Fibroblast of lung (primary cell): Measurements from ENCODE around the gene FAAP100. TPM values are rescaled to one million over a fixed set of nuclear protein-coding genes. Genes with fewer than 3 reads are reported as not detected.

Experiments
- DNase-seq, 2 donors: peaks; one replicate each; pipeline versions ENCODE4 v3.0.0 to v3.0.0-alpha.2; 2010; ENCODE audit warnings: low read depth in 2 of 2
- H2AFZ ChIP-seq: 2 replicates; pipeline ENCODE4 v1.5.1; 2012; ENCODE audit warnings: low read length, control low read depth, inconsistent platforms
- H3K27ac ChIP-seq: 2 replicates; pipeline ENCODE4 v1.5.1; 2011; ENCODE audit warnings: low read length, control low read depth; ENCODE audit not compliant: insufficient read depth
- H3K27me3 ChIP-seq: 2 replicates; pipeline ENCODE4 v1.5.1; 2011; ENCODE audit warnings: mild to moderate bottlenecking, low read length; ENCODE audit not compliant: control insufficient read depth, insufficient read depth
- H3K36me3 ChIP-seq: 2 replicates; pipeline ENCODE4 v1.5.1; 2011; ENCODE audit warnings: low read length; ENCODE audit not compliant: control insufficient read depth, insufficient read depth
- H3K4me1 ChIP-seq: 2 replicates; pipeline ENCODE4 v1.5.1; 2011; ENCODE audit warnings: low read length; ENCODE audit not compliant: control insufficient read depth, insufficient read depth; ENCODE audit errors: extremely low read depth
- H3K4me2 ChIP-seq: 2 replicates; pipeline ENCODE4 v1.5.1; 2011; ENCODE audit warnings: low read length, control low read depth; ENCODE audit not compliant: insufficient read depth; ENCODE audit errors: extremely low read depth
- H3K4me3 ChIP-seq, 4 experiments: fragments of 200-600 bp in 1 of 4; sonication (generic) in 1 of 4; replicated peaks in 1 of 4; 2 replicates each; pipeline ENCODE4 v1.5.1; 2011 to 2016; ENCODE audit warnings: low read length in 4 of 4, low read depth in 3 of 4, mild to moderate bottlenecking in 3 of 4, control low read depth in 2 of 4, inconsistent platforms in 1 of 4, mixed read lengths in 1 of 4; ENCODE audit not compliant: insufficient read depth in 1 of 4; ENCODE audit errors: control extremely low read depth in 1 of 4
- H3K79me2 ChIP-seq: 2 replicates; pipeline ENCODE4 v1.5.1; 2012; ENCODE audit warnings: mild to moderate bottlenecking, low read length, inconsistent platforms; ENCODE audit not compliant: control insufficient read depth, insufficient read depth
- H3K9ac ChIP-seq: 2 replicates; pipeline ENCODE4 v1.5.1; 2011; ENCODE audit warnings: mild to moderate bottlenecking, low read length, control low read depth; ENCODE audit not compliant: insufficient read depth
- H3K9me3 ChIP-seq: 2 replicates; pipeline ENCODE4 v1.5.1; 2012; ENCODE audit warnings: low read depth, low read length; ENCODE audit not compliant: control insufficient read depth, insufficient read depth
- H4K20me1 ChIP-seq: 2 replicates; pipeline ENCODE4 v1.5.1; 2011; ENCODE audit warnings: low read length; ENCODE audit not compliant: control insufficient read depth, insufficient read depth; ENCODE audit errors: extremely low read depth
- EZH2 ChIP-seq: IDR thresholded peaks from 2 replicates; pipeline ENCODE4 v1.5.1; 2012; ENCODE audit warnings: low read length, control low read depth, mild to moderate bottlenecking; ENCODE audit errors: missing control alignments
- polyA plus RNA-seq, 2 donors: library from polyadenylated mRNA; depleted of rRNA in 1 of 2; stranded (reverse) in 1 of 2; unstranded in 1 of 2; fragments of >200 nt; gene quantifications; 2 replicates each; pipeline ENCODE4 v1.2.1, GENCODE V29; 2011 to 2012; ENCODE audit warnings: missing spikeins in 1 of 2
- total RNA-seq: library from RNA; depleted of rRNA; stranded (reverse); fragments of >200 nt; gene quantifications from 2 replicates; pipeline ENCODE4 v1.2.1, GENCODE V29; 2014
- TF ChIP-seq, protein P1 (sequence below), 2 donors: IDR thresholded peaks in 1 of 2; conservative IDR thresholded peaks in 1 of 2; 1 replicate in 1 of 2; 2 replicates in 1 of 2; pipeline ENCODE4 v1.5.1; 2011 to 2012; ENCODE audit warnings: low read length in 2 of 2, control low read depth in 1 of 2, inconsistent platforms in 1 of 2, low read depth in 1 of 2, mild to moderate bottlenecking in 1 of 2

FAAP100 gene
- total and polyA plus RNA-seq, 2 donors (not counting 1 experiment from before 2014, with no cell fraction given): 6.7 to 10.4 TPM

DNA sequence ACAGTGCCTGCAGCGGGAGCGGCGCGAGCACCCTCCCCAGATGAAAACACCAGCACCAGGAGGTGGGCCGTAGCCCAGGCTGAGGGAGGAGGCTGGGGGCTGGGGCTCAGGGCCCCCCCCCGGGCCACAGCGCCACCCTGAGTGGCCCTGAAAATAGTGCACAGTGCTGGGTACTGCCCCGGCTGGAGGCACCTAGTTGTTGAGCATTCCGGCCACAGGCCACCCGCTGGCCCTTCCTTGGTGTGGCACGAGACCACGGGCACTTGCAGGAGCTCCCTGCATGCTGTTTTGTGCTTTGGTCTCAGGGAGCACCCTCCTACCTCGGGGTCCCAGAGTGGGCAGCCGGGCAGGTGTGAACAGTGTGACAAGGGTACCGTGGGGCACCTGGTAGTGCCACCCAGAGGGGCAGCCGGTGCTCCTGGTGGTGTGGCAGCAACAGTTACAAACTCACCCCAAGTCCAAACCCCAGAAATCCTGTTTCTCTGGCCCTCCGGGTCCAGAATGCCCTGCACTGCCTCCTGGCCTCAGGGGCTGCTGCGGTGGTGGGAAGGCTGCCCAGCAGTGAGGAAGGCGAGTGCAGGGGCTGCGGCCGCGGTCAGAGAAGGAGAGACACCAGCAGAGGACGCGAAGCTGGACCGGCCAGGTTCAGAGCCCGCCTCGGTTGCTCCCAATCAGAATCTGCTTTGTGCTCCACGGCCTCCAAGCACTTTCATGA, 12.0 kb downstream of the FAAP100 start:
- no peak for DNase-seq
- Histone ChIP-seq H3K4me2 (no peak overlapping the region), H2AFZ (no peak overlapping the region), H3K4me3 (no peak overlapping the region), H3K4me1 (no peaks in the 10 kb centered on the region), H3K9ac (no peak overlapping the region), H3K36me3 (peaks cover 22% of the 10 kb centered on the region), H3K79me2 (no peaks in the 10 kb centered on the region), H3K27ac (no peak overlapping the region), H3K9me3 (no peaks in the 10 kb centered on the region), H3K27me3 (peaks cover 11% of the 10 kb centered on the region), H4K20me1 (no peaks in the 10 kb centered on the region)
- TF ChIP-seq, protein P1, sequence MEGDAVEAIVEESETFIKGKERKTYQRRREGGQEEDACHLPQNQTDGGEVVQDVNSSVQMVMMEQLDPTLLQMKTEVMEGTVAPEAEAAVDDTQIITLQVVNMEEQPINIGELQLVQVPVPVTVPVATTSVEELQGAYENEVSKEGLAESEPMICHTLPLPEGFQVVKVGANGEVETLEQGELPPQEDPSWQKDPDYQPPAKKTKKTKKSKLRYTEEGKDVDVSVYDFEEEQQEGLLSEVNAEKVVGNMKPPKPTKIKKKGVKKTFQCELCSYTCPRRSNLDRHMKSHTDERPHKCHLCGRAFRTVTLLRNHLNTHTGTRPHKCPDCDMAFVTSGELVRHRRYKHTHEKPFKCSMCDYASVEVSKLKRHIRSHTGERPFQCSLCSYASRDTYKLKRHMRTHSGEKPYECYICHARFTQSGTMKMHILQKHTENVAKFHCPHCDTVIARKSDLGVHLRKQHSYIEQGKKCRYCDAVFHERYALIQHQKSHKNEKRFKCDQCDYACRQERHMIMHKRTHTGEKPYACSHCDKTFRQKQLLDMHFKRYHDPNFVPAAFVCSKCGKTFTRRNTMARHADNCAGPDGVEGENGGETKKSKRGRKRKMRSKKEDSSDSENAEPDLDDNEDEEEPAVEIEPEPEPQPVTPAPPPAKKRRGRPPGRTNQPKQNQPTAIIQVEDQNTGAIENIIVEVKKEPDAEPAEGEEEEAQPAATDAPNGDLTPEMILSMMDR (conservative IDR thresholded peaks at IDR 0.05 in 1 of 2, IDR thresholded peaks at IDR 0.05 in 1 of 2; ENCODE audit: low read depth in 1 of 2, low read length in 2 of 2): no peak
- no peak for TF ChIP-seq EZH2

DNA sequence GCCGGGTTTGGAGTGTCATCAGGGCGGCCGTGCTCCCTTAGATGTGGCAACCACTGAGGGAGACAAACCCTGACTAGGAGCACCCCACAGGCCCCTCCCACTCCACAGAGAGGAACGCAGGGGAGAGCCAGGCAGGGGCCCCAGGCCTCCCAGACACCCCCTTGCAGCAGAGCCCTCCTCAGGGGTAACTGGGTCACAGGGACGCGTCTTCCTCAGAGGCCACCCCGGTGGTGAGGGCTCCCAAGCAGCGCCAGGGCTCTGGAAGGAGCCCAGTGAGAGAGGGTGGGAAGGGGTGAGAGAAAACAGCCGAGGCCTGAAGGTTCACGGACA, 12.6 kb downstream of the FAAP100 start:
- Histone ChIP-seq H3K4me1 (no peaks in the 10 kb centered on the region), H3K9ac (no peak overlapping the region), H3K79me2 (no peaks in the 10 kb centered on the region), H3K36me3 (peaks cover 21% of the 10 kb centered on the region), H3K9me3 (no peaks in the 10 kb centered on the region), H4K20me1 (no peaks in the 10 kb centered on the region), H3K27me3 (peaks cover 11% of the 10 kb centered on the region), H3K4me3 (no peak overlapping the region), H3K4me2 (no peak overlapping the region), H2AFZ (no peak overlapping the region), H3K27ac (no peak overlapping the region)
- no peak for TF ChIP-seq EZH2
- TF ChIP-seq, protein P1 (conservative IDR thresholded peaks at IDR 0.05 in 1 of 2, IDR thresholded peaks at IDR 0.05 in 1 of 2; ENCODE audit: low read depth in 1 of 2, low read length in 2 of 2): no peak
- no peak for DNase-seq

DNA sequence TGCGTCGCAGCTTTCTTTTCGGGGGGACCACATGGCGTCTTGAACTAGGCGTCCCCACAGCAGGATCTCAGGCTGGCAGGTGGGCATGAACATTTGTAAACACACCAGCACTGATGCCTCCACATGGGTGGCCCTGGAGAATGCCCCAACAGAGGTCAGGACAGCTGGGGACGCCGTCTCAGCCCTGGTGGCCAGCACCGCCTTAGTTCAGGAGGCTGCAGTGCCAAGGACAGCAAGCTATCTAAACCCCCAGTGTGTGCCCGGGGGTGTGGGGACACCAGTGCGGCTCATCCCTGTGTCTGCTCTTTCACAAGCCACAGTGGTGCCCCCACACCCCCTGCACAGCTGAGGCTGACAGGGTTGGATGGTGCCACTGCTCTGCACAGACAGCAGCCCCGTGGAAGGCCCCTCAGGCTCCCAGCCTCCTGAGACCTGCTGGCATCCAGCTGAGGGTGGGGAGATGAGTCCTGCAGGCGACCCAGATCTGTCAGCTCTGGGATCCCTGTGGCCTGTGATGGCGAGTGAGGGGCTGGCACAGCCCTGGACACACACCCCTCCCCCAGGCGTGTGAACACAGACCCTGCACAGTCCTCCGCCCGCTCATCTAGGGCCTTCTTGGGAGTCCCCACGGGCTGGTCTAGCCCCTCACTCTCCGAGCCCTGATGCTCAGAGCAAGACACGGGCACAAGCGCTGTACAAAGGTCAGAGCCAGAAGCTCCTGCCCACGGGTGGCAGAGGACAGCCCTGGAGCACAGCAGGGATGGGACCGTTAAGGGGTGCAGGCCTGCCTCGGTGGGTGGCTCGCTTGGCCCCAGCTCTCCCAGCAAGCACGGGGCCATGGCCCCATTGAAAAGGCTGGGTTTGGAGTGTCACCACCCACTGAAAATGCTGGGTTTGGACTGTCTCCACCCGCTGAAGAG, 13.2 kb downstream of the FAAP100 start:
- TF ChIP-seq EZH2: no peak
- TF ChIP-seq, protein P1 (conservative IDR thresholded peaks at IDR 0.05 in 1 of 2, IDR thresholded peaks at IDR 0.05 in 1 of 2; ENCODE audit: low read depth in 1 of 2, low read length in 2 of 2): no peak
- peaks cover 17% of the 10 kb centered on the region for H3K36me3 ChIP-seq
- no peak overlapping the region for H3K4me3 ChIP-seq
- no peaks in the 10 kb centered on the region for H3K79me2 ChIP-seq
- H2AFZ ChIP-seq: no peak overlapping the region
- no peaks in the 10 kb centered on the region for H4K20me1 ChIP-seq
- H3K9ac ChIP-seq: no peak overlapping the region
- no peaks in the 10 kb centered on the region for H3K4me1 ChIP-seq
- no peak overlapping the region for H3K27ac ChIP-seq
- peaks cover 11% of the 10 kb centered on the region for H3K27me3 ChIP-seq
- no peak for DNase-seq
- no peak overlapping the region for H3K4me2 ChIP-seq
- H3K9me3 ChIP-seq: no peaks in the 10 kb centered on the region
